Fibroblast of mammary gland (primary cell): ENCODE data around the gene TMEM154.

Experiments
- DNase-seq: peaks from one replicate; pipeline ENCODE4 v3.0.0-alpha.2; 2010; ENCODE audit warnings: low read depth
- H3K4me3 ChIP-seq: 2 replicates; pipeline ENCODE4 v1.5.1; 2011; ENCODE audit warnings: low read depth, mild to moderate bottlenecking, low read length, moderate library complexity; ENCODE audit not compliant: control insufficient read depth
- CTCF ChIP-seq: conservative IDR thresholded peaks from 2 replicates; pipeline ENCODE4 v1.5.1; 2011; ENCODE audit warnings: low read depth, low read length, inconsistent platforms; ENCODE audit not compliant: control insufficient read depth, insufficient read depth

The TMEM154 gene

GRCh38 chr4:152660526-152660925 is 19.3 kb downstream of the TMEM154 start:
- no peak overlapping the region for H3K4me3 ChIP-seq
- TF ChIP-seq CTCF, result no peak
- DNase-seq, result no peak

DNA sequence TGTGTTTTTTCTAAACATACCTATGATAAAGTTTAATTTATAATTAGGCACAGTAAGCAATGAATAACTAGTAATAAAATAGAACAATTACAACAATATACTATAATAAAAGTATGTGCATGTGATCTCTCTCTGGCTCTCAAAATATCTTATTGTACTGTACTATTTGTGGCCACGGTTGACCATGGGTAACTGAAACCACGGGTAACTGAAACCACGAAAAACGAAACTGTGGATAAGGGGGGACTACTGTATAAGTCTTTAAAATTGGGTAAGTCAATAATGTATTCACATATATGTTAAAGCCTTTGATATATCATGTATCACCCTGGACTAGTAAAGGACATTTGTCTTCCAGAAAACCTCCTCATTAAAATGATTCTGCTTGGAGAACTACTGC is 20.0 kb downstream of the TMEM154 start:
- TF ChIP-seq CTCF, result no peak
- H3K4me3 ChIP-seq, result no peak overlapping the region
- DNase-seq, result no peak

GRCh38 chr4:152657657-152658056 is 22.1 kb downstream of the TMEM154 start:
- no peak for DNase-seq
- TF ChIP-seq CTCF, result no peak
- H3K4me3 ChIP-seq, result no peak overlapping the region

DNA sequence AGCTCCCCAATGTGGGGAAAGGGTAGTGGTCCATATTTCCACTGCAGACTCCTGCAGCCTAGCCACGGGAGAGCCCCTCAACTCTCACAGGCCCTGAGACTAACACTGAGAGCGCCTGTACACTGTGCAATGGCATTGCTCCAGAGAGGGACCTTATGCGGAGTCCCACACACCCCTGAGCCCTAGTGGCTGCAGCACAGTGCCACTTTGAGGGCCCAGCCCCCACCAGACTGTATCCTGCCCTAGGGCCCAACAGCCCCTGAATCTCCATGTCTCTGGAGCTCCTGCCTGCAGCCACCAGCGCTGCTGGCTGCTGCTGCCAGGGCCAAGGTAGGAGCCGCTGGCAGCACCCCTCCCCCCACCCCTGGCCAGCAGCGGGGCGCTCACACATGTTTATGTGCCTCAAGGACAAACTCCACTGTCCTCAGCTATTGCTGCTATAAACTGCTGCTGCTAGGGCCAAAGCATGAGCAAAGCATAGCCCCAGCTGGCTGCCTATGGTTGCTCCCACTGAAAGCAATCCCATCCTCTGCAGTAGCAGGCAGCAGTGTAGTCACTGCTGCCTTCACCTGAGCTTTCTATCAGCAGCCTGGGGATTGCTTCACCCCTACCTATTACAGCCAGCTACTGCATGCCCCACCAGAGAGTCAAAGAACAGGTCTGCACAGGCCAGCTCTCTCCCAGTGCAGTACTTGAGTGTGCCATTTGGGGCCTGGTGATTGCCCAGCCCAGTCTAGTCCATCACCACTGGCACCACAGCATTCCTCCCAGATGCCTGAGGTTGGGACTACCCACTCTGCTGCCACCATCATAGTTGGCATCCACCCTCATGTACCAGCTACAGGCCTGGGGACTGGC is 24.3 kb downstream of the TMEM154 start:
- H3K4me3 ChIP-seq, result no peak overlapping the region
- no peak for TF ChIP-seq CTCF
- no peak for DNase-seq

- H3K4me3 ChIP-seq, result no peak overlapping the region
- DNase-seq, result no peak
- no peak for TF ChIP-seq CTCF
Measured at GRCh38 chr4:152652102-152652501, 27.7 kb downstream of the TMEM154 start.

DNA sequence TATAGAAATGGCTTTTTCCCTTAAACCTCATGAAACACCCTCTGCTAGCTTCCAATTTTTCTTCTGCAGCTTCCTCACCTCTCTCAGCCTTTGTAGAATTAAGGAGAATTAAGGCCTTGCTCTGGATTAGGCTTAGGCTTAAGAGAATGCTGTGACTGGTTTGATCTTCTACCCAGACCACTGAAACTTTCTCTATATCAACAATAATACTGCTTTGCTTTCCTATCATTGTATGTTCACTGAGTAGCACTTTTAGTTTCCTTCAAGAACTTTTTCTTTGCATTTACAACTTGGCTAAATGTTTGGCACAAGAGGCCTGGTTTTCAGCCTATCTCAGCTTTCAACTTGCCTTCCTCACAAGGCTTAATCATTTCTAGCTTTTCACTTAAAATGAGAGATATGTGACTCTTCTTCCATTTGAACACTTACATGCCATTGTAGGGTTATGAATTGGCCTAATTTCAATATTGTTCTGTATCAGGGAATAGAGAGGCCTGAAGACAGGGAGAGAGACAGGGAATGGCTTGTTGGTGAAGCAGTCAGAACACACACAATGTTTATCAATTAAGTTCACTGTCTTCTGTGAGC is 28.2 kb downstream of the TMEM154 start:
- TF ChIP-seq CTCF, result no peak
- no peak overlapping the region for H3K4me3 ChIP-seq
- no peak for DNase-seq
